ENCODE data around the gene GREB1L. TPM values are rescaled to one million over a fixed set of nuclear protein-coding genes. Genes with fewer than 3 reads are reported as not detected.

GREB1L gene
- total and polyA plus RNA-seq, 5 donors: 7.4 to 31.4 (median 23.4) TPM

DNA sequence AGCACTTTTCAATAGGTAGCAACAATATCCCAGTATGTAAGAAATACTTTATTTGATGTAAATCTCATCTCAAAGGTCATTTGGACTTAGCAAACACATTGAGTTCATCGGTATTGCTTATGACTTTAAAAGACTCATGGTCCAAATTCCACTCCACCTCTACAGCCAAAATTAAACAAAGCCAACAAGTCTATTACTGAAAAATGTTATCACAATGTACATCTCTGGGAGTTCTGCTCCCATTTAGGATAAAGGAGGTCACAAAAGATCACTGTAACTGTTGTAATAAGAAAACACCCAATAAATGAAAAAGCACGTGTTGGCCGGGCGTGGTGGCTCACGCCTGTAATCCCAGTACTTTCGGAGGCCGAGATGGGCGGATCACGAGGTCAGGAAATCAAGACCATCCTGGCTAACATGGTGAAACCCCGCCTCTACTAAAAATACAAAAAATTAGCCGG lies 308.5 kb downstream of the GREB1L start:
- 94% methylated on average over 11 of the region's 11 CpGs for WGBS
- intact Hi-C loops (cut with DNase I): no loop called here
- Histone ChIP-seq H3K27me3 (ENCODE audit: control insufficient read depth, insufficient read depth) (no peaks in the 10 kb centered on the region), H3K4me1 (ENCODE audit: control insufficient read depth, insufficient read depth, low read length) (no peaks in the 10 kb centered on the region), H3K9me3 (ENCODE audit: control insufficient read depth, low read length) (no peaks in the 10 kb centered on the region), H3K4me3 (ENCODE audit: low read length) (no peak overlapping the region), H3K27ac (ENCODE audit: low read length) (no peak overlapping the region)
- DNase-seq (no peak), ATAC-seq (no peak)

DNA sequence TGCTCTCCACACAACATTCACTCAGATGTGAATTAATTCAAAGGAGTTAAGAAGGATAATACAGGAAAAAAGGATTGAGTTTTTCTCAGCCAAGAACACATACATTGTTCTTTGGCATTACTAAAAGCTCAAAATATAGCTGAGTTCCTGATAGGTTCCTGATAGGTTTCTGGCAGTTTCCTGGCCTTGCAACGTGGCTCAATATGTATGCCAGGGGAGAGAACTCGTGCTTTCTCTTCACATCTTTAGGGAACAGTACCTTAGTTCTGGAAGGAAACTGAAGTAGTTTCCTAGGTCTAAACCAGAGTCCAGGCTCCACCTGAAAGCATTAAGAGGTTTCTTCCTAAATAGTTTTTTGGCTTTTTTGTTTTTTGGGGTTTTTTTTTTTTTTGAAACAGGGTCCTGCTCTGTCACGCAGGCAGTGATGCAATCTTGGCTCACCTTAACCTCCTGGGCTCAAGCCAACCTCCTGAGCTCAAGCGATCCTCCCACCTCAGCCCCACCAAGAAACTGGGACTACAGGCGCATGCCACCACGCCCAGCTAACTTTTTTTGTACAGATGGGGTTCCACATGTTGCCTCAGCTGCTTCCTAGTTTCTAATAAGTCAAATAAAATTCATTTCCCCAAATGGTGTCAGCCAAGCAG lies 315.7 kb downstream of the GREB1L start:
- Histone ChIP-seq H3K4me3 (ENCODE audit: low read length) (no peak overlapping the region), H3K9me3 (ENCODE audit: control insufficient read depth, low read length) (no peaks in the 10 kb centered on the region), H3K27me3 (ENCODE audit: control insufficient read depth, insufficient read depth) (no peaks in the 10 kb centered on the region), H3K4me1 (ENCODE audit: control insufficient read depth, insufficient read depth, low read length) (peaks cover 2% of the 10 kb centered on the region), H3K27ac (ENCODE audit: low read length) (no peak overlapping the region)
- intact Hi-C loops (cut with DNase I): no loop called here
- WGBS: 66% methylated on average over 6 of the region's 6 CpGs
- ATAC-seq (peak in 1 of 2 donors; percentile 16), DNase-seq (no peak)

DNA sequence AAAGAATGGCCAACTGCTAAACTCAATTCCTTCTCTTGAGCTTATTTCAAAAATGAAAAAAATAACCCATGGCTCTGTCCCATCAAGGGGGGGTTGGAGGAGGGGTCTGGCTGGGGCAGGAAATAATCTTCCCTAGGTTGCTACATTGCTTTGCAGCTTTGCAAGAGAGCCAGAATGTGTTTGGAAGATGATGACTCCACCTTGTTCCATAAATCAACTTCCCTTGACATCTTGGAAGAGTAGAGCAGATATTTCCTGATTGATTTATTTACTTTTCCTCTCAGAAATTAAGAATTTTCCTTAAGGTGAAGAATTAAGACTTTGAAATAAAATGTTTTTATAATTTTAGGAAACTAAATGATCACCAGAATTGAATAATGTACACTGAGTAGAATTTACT lies 317.2 kb downstream of the GREB1L start:
- H3K4me1 ChIP-seq (ENCODE audit: control insufficient read depth, insufficient read depth, low read length): peaks cover 2% of the 10 kb centered on the region
- intact Hi-C loops (cut with DNase I): no loop called here
- H3K9me3 ChIP-seq (ENCODE audit: control insufficient read depth, low read length): no peaks in the 10 kb centered on the region
- no peak overlapping the region for H3K27ac ChIP-seq (ENCODE audit: low read length)
- DNase-seq: no peak
- H3K27me3 ChIP-seq (ENCODE audit: control insufficient read depth, insufficient read depth): no peaks in the 10 kb centered on the region
- no peak overlapping the region for H3K4me3 ChIP-seq (ENCODE audit: low read length)
- no peak for ATAC-seq

DNA sequence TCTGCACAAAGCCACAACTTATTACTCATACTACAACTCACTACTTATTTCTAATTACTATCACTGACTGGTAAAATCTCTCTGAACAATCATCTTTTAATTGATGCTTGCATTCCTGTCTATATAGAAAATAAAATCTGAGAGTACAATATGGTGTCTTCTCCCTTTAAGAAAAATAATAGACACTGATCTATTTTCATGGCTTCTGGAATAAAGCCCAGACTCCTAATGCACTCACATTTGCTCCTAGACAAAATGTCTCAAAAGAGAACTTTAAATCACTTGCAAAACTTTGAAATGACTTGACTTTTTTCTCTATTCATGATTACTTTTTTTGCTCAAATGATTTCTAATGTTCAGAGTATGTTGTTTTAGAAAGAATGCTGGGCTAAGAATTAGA lies 329.7 kb downstream of the GREB1L start:
- Histone ChIP-seq H3K4me1 (ENCODE audit: control insufficient read depth, insufficient read depth, low read length) (no peaks in the 10 kb centered on the region), H3K4me3 (ENCODE audit: low read length) (no peak overlapping the region), H3K9me3 (ENCODE audit: control insufficient read depth, low read length) (no peaks in the 10 kb centered on the region), H3K27ac (ENCODE audit: low read length) (no peak overlapping the region), H3K27me3 (ENCODE audit: control insufficient read depth, insufficient read depth) (no peaks in the 10 kb centered on the region)
- DNase-seq (no peak), ATAC-seq (no peak)
- intact Hi-C loops (cut with DNase I): no loop called here

Other genes starting within 250 kb of the GREB1L start
- gene ROCK1, start 130.4 kb upstream of the GREB1L start, total RNA-seq: 10 to 100 TPM; 30.3 to 41.6 (median 36.7) TPM
- gene ROCK1, start 130.4 kb upstream of the GREB1L start, polyA plus RNA-seq: 13.3 TPM